Ishikawa (cell line): ENCODE results near the gene UQCC2.

Experiments used
- CEBPB ChIP-seq: IDR thresholded peaks from 2 replicates; pipeline ENCODE4 v1.6.1; 2012
- CREB1 ChIP-seq: IDR thresholded peaks from 2 replicates; pipeline ENCODE4 v1.6.1; 2012; ENCODE audit warnings: low read depth
- EGR1 ChIP-seq: IDR thresholded peaks from 2 replicates; pipeline ENCODE4 v1.6.1; 2012
- EP300 ChIP-seq: IDR thresholded peaks from 2 replicates; pipeline ENCODE4 v1.6.1; 2012; ENCODE audit warnings: borderline replicate concordance
- FOXM1 ChIP-seq: IDR thresholded peaks from 2 replicates; pipeline ENCODE4 v1.6.1; 2012; ENCODE audit warnings: low read depth, borderline replicate concordance
- NFIC ChIP-seq: IDR thresholded peaks from 2 replicates; pipeline ENCODE4 v1.6.1; 2012
- RAD21 ChIP-seq: IDR thresholded peaks from 2 replicates; pipeline ENCODE4 v1.6.1; 2012; ENCODE audit warnings: low read depth
- REST ChIP-seq: IDR thresholded peaks from 2 replicates; pipeline ENCODE4 v1.6.1; 2012; ENCODE audit warnings: low read depth, mild to moderate bottlenecking
- TAF1 ChIP-seq: IDR thresholded peaks from 2 replicates; pipeline ENCODE4 v1.6.1; 2012; ENCODE audit warnings: low read depth, mild to moderate bottlenecking
- TCF12 ChIP-seq: IDR thresholded peaks from 2 replicates; pipeline ENCODE4 v1.6.1; 2012; ENCODE audit warnings: low read depth
- TEAD4 ChIP-seq: IDR thresholded peaks from 2 replicates; pipeline ENCODE4 v1.6.1; 2012
- YY1 ChIP-seq: IDR thresholded peaks from 2 replicates; pipeline ENCODE4 v1.6.1; 2012; ENCODE audit warnings: low read depth
- ZBTB7A ChIP-seq: IDR thresholded peaks from 2 replicates; pipeline ENCODE4 v1.6.1; 2012; ENCODE audit warnings: low read depth
- TF ChIP-seq, protein P1 (sequence below): IDR thresholded peaks from 2 replicates; pipeline ENCODE4 v1.6.1; 2012
- TF ChIP-seq, protein P2 (sequence below): IDR thresholded peaks from 2 replicates; pipeline ENCODE4 v1.6.1; 2012

The UQCC2 gene

DNA sequence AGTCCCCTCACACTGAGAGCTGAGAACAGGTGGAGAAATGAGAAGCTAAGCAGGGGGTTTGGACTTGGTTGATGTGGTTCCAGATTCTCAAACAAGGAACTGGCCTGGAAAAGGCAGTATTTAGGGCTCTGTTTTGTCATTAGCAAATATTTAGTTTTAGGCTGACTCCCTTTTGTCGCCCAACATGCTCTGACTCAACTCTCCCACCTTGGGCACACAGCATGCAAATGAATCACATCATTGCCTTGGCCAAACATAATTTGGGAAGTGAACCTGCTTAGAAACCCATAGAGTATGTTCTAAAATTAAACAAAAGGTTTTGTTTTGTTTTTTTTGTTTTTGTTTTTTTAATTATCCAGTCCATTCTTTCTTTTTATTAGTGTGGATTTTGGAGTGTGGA lies 9.5 kb upstream of the UQCC2 start:
- TF ChIP-seq CEBPB (no peak), REST (no peak), NFIC (no peak), CREB1 (no peak), TAF1 (no peak), RAD21 (no peak)
- TF ChIP-seq, protein P1, sequence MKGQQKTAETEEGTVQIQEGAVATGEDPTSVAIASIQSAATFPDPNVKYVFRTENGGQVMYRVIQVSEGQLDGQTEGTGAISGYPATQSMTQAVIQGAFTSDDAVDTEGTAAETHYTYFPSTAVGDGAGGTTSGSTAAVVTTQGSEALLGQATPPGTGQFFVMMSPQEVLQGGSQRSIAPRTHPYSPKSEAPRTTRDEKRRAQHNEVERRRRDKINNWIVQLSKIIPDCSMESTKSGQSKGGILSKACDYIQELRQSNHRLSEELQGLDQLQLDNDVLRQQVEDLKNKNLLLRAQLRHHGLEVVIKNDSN: no peak

GRCh38 chr6:33719326-33719987 lies 8.0 kb upstream of the UQCC2 start:
- TF ChIP-seq EP300 (no peak), EGR1 (no peak), NFIC (no peak)
- TF ChIP-seq, protein P1: no peak
- TF ChIP-seq, protein P2, sequence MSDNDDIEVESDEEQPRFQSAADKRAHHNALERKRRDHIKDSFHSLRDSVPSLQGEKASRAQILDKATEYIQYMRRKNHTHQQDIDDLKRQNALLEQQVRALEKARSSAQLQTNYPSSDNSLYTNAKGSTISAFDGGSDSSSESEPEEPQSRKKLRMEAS: no peak

DNA sequence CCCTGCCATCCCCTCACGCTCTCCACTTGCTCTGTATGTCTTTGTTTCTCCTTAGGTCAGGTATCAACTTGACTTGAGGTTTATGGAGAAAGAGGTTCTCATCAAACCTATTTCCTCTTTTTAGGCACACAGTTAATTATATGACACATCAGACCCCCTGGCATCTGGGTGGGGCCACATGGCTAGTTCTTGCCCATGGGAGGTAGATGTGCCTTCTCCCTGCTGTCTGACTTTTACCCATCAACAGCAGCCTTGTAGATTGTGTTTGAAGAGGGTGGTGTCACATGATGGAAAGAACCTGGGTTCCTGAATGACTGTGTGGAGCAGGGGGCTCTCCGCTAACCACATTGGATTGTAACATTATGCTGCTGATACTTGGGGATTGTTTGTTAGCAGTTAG lies 7.2 kb upstream of the UQCC2 start:
- TF ChIP-seq CEBPB (no peak), YY1 (no peak), TCF12 (no peak), CREB1 (no peak), TAF1 (no peak), ZBTB7A (no peak), EGR1 (no peak), RAD21 (no peak), REST (no peak), FOXM1 (no peak), TEAD4 (no peak), EP300 (no peak), NFIC (no peak)
- TF ChIP-seq, protein P2: no peak
- TF ChIP-seq, protein P1: no peak

DNA sequence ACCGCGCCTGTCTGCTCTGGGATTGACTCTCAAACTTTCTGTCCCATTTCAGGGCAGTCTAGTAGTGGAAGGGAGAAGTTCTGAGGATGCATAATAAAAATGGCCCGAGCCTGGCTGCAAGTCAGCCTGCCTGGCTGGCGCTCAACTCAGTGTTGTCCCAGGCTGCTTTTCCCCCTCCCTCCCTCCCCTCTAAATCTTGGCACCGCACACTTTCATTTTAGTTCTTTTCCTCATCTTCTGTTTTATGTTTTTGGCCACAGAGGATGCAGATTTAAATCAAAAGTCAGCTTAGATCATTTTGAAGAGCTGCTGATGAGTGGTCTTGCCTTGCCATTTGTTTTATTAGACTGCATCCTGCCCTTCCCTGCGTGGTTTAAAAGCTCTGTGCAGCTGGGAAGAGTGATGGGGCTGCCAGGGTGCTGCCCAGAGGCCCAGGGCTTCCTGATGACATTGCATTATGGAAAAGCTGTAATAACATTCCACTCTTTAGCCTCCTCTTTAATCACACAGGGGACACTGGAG lies 6.5 kb upstream of the UQCC2 start:
- no peak for TF ChIP-seq NFIC
- TF ChIP-seq EP300: no peak
- TF ChIP-seq EGR1: no peak
- TF ChIP-seq CEBPB: no peak
- TF ChIP-seq TCF12: no peak
- TF ChIP-seq TAF1: no peak
- TF ChIP-seq FOXM1: no peak
- TF ChIP-seq TEAD4: no peak
- TF ChIP-seq YY1: no peak
- TF ChIP-seq, protein P1: no peak
- TF ChIP-seq ZBTB7A: no peak

DNA sequence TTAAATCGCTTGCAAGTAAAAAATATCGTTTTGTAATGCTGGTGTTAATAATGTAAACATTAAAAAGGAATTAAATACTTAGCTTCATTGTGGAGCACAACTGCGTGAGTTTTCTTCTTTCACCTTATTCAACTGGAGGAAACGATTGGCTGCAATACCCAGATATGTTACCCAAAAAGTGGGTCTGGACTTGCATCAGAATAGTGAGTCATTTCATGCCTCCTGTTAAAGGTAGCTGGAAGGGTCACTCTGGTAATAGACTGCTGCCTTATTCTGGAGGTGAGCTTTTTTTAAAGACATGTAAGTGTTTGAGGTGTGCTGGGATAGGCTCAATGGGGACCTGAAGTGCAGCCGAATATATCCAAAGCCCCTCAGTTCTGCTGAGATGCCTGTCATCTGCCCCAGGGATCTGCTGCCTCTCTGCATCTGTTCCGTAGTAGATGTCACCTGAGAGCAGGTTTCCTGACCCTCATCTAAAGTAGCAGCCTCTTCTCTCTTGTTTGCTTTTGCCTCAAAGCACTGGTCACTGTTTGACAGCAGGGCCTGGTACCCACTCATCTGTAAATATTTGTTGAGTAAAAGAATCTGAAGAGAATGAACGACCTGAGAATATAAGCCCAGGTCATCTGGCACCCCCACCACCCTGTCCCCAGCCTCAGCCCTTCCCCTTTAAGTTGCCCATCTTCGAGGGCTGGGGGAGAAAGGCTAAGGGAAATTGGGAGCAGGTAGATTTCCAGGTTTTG lies 5.6 kb upstream of the UQCC2 start:
- TF ChIP-seq CREB1 (no peak), TEAD4 (no peak), TAF1 (no peak)
- TF ChIP-seq, protein P2: no peak
